Endodermal cell (in vitro differentiated cells): ENCODE measurements around the gene RGL1. TPM values are rescaled to one million over a fixed set of nuclear protein-coding genes. Genes with fewer than 3 reads are reported as not detected.

Experiments
- DNase-seq: peaks from one replicate; pipeline ENCODE4 v3.0.0-alpha.2; 2017
- H3K27ac ChIP-seq: 2 replicates; pipeline ENCODE4 v1.5.1; 2013; ENCODE audit warnings: mild to moderate bottlenecking, low read depth, low read length, moderate library complexity
- H3K27me3 ChIP-seq: 2 replicates; pipeline ENCODE4 v1.6.1; 2013; ENCODE audit warnings: mild to moderate bottlenecking, low read length, moderate library complexity; ENCODE audit not compliant: insufficient read depth, control insufficient read depth, poor library complexity, severe bottlenecking
- H3K36me3 ChIP-seq: 2 replicates; pipeline ENCODE4 v1.7.0; 2013; ENCODE audit warnings: mild to moderate bottlenecking, low read length, moderate library complexity; ENCODE audit not compliant: control insufficient read depth, insufficient read depth
- H3K4me1 ChIP-seq: one replicate; pipeline ENCODE4 v1.7.0; 2013; ENCODE audit warnings: low read length; ENCODE audit not compliant: control insufficient read depth, insufficient read depth
- H3K4me3 ChIP-seq: 2 replicates; pipeline ENCODE4 v1.5.1; 2013; ENCODE audit warnings: mild to moderate bottlenecking, low read length, moderate library complexity
- H3K9ac ChIP-seq: 2 replicates; pipeline ENCODE4 v1.6.1; 2013; ENCODE audit warnings: mild to moderate bottlenecking, low read length, moderate library complexity; ENCODE audit not compliant: poor library complexity, severe bottlenecking; ENCODE audit errors: extremely low read depth
- H3K9me3 ChIP-seq: 2 replicates; pipeline ENCODE4 v1.6.1; 2013; ENCODE audit warnings: mild to moderate bottlenecking, low read length, moderate library complexity; ENCODE audit not compliant: control insufficient read depth
- H3K27ac Mint-ChIP-seq: 2 replicates; pipeline ENCODE4 v1.8.0; 2020; ENCODE audit warnings: mixed read lengths
- H3K27me3 Mint-ChIP-seq: 2 replicates; pipeline ENCODE4 v1.8.0; 2021; ENCODE audit warnings: mild to moderate bottlenecking, mixed read lengths; ENCODE audit not compliant: insufficient read depth
- H3K36me3 Mint-ChIP-seq: 2 replicates; pipeline ENCODE4 v1.8.0; 2020; ENCODE audit warnings: low read depth, mixed read lengths
- H3K4me1 Mint-ChIP-seq: 2 replicates; pipeline ENCODE4 v1.8.0; 2020; ENCODE audit warnings: mixed read lengths
- H3K4me3 Mint-ChIP-seq: 2 replicates; pipeline ENCODE4 v1.8.0; 2020; ENCODE audit warnings: mild to moderate bottlenecking, moderate library complexity, mixed read lengths
- H3K9me3 Mint-ChIP-seq: 2 replicates; pipeline ENCODE4 v1.8.0; 2020; ENCODE audit warnings: mild to moderate bottlenecking, mixed read lengths
- WGBS, 2 experiments: methylation state at CpG; one replicate each; pipeline versions ENCODE4 v1.1.5 to v1.1.7; 2013; ENCODE audit warnings: missing lambda C conversion rate in 2 of 2, mixed read lengths in 1 of 2; ENCODE audit not compliant: insufficient coverage in 1 of 2, insufficient read length in 1 of 2; 5-methylcytosine and 5-hydroxymethylcytosine counted together
- total RNA-seq, 2 donors: library from RNA; stranded (reverse); fragmentation: NEBNext Ultra II Directional in 1 of 2; extraction: Animal tissue kit (Norgen Biotek cat#: 25700) in 1 of 2; gene quantifications; 2 replicates in 1 of 2; 3 replicates in 1 of 2; pipeline ENCODE4 v1.2.1, GENCODE V29; 2021
- TF ChIP-seq, protein P1 (sequence below): fragments of 200-600 bp; sonication (generic); conservative IDR thresholded peaks from 2 replicates; pipeline ENCODE4 v1.5.0; 2021; ENCODE audit warnings: antibody characterized with exemption, mild to moderate bottlenecking

RGL1 gene
- total RNA-seq, 2 donors from 2014 or later, result 0.15 to 2.6 TPM

DNA sequence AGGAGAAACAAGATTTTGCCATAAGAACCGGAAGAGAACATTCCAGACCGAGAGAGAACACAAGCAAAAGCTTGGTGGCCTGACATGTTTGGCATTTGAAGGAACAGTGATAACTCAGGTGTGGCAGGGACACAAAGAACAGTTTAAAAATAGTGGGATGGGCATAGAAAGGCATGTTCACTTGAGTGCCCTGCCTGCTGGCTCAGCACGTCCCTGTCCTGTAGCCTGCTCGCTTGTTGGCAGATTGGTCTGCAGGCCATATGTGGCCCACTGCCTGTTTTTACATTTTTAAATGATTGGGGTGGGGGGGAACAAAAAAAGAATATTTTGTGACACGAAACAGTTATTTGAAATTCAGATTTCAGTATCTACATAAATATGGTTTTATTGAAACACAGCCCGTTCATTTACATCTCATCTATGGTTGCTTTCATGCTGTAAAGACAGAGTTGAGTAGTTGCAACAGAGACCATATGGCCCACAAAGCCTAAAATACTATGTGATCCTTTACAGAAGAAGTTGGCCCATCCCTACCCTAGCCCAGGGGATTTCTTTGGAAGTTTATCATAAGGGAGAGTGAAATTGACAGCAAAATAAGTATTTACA is 100.7 kb downstream of the RGL1 start:
- Histone ChIP-seq H3K4me1 (no peaks in the 10 kb centered on the region), H3K36me3 (no peaks in the 10 kb centered on the region), H3K4me3 (no peak overlapping the region), H3K9ac (no peak overlapping the region), H3K27me3 (no peaks in the 10 kb centered on the region), H3K27ac (no peak overlapping the region), H3K9me3 (no peaks in the 10 kb centered on the region)
- Mint-ChIP-seq H3K4me1 (no peaks in the 10 kb centered on the region), H3K4me3 (no peak overlapping the region), H3K27me3 (no peaks in the 10 kb centered on the region), H3K27ac (no peak overlapping the region), H3K9me3 (no peaks in the 10 kb centered on the region), H3K36me3 (peaks cover 1% of the 10 kb centered on the region)
- TF ChIP-seq, protein P1, sequence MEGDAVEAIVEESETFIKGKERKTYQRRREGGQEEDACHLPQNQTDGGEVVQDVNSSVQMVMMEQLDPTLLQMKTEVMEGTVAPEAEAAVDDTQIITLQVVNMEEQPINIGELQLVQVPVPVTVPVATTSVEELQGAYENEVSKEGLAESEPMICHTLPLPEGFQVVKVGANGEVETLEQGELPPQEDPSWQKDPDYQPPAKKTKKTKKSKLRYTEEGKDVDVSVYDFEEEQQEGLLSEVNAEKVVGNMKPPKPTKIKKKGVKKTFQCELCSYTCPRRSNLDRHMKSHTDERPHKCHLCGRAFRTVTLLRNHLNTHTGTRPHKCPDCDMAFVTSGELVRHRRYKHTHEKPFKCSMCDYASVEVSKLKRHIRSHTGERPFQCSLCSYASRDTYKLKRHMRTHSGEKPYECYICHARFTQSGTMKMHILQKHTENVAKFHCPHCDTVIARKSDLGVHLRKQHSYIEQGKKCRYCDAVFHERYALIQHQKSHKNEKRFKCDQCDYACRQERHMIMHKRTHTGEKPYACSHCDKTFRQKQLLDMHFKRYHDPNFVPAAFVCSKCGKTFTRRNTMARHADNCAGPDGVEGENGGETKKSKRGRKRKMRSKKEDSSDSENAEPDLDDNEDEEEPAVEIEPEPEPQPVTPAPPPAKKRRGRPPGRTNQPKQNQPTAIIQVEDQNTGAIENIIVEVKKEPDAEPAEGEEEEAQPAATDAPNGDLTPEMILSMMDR, result no peak
- DNase-seq, result no peak
- WGBS, 2 experiments, result 90% methylated on average over 2 to 5 of the region's 6 CpGs

DNA sequence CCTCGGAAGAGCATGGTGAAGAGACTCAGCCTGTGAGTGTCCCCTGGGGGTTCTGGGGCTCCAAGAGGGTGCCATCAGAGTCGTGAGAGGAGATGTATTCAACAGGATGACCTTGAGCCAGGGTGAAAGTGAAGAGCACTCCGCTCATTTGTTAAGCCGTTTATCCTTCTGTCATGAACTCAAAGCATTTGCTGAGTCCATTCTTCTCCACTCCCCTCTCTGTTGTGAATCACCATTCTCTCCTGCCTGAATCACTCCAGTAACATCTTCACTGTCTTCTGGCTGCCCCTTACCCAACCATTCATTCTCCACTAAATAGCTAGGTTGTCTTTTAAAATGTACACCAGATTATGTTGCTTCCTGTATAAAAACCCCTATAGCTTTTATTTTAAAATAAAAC is 102.2 kb downstream of the RGL1 start:
- Mint-ChIP-seq H3K36me3 (peaks cover 1% of the 10 kb centered on the region), H3K27me3 (no peaks in the 10 kb centered on the region), H3K9me3 (no peaks in the 10 kb centered on the region), H3K4me1 (no peaks in the 10 kb centered on the region), H3K27ac (no peak overlapping the region), H3K4me3 (no peak overlapping the region)
- Histone ChIP-seq H3K27ac (no peak overlapping the region), H3K4me3 (no peak overlapping the region), H3K9me3 (no peaks in the 10 kb centered on the region), H3K27me3 (no peaks in the 10 kb centered on the region), H3K9ac (no peak overlapping the region), H3K36me3 (no peaks in the 10 kb centered on the region), H3K4me1 (no peaks in the 10 kb centered on the region)
- WGBS, 2 experiments, result 90 to 92% methylated on average over 3 to 4 of the region's 4 CpGs
- TF ChIP-seq, protein P1, result no peak
- DNase-seq, result no peak

DNA sequence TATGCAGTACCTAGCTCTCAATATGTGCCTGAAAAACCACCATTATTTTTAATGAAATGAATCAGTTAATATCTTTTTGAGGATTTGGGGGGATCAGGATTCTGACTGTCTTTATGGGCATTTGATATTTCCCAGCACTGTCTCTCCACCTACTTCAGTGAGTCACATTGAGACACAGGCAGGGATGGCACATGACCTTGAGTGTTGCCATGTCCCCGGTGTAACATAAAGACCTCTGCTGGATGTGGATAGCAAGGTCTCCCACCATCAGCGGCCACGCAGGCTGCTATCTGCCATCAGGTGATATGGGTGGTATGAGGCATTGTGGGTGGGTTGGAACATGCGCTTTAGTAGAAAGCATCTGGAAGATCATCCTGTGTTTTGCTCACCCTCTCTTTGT is 103.2 kb downstream of the RGL1 start:
- H3K9me3 Mint-ChIP-seq, result no peaks in the 10 kb centered on the region
- H3K4me1 ChIP-seq, result no peaks in the 10 kb centered on the region
- H3K27ac Mint-ChIP-seq, result no peak overlapping the region
- H3K36me3 ChIP-seq, result no peaks in the 10 kb centered on the region
- H3K27me3 ChIP-seq, result no peaks in the 10 kb centered on the region
- WGBS, 2 experiments, result 83 to 97% methylated on average over 1 to 4 of the region's 4 CpGs
- DNase-seq, result no peak
- TF ChIP-seq, protein P1, result no peak
- H3K4me1 Mint-ChIP-seq, result no peaks in the 10 kb centered on the region
- peaks cover 1% of the 10 kb centered on the region for H3K36me3 Mint-ChIP-seq
- no peak overlapping the region for H3K4me3 Mint-ChIP-seq
- H3K9me3 ChIP-seq, result no peaks in the 10 kb centered on the region
- H3K9ac ChIP-seq, result no peak overlapping the region
- H3K27ac ChIP-seq, result no peak overlapping the region
- no peaks in the 10 kb centered on the region for H3K27me3 Mint-ChIP-seq
- no peak overlapping the region for H3K4me3 ChIP-seq
